Stimulated activated CD8-positive, alpha-beta memory T cell treated with anti-CD3 and anti-CD28 coated beads, Interleukin-12 subunit alpha, Interleukin-12 subunit beta, amount 100 ng/mL, for 4 hours (primary cell): ENCODE data around the gene NXPH1.
"Not testable (repeated sequence)": the region's sequence is repeated elsewhere in the genome, so short reads cannot be mapped to it uniquely, and the experiment has no call there.

ENCODE experiments used
- DNase-seq: peaks from one replicate; pipeline ENCODE4 v3.0.0-alpha.2; 2020; ENCODE audit warnings: low read depth

NXPH1 gene

DNA sequence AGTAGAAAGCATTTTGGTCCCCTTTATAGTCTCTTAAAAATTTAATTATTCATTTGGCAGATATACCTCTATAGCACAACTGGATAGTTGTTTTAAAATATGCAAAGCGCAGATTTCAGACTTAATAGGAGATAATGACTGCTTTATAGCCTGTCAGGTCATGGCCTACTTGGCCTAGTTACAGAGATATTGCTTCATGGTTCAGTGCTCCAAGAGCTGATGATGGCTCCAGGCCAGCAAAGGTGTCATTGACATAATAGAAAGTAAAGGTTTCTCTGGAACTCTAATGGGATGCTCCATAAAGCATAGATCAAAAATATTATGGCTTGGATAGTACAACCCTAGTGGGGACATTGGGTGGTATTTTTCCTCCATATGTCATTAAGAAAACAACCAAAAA, 285.7 kb downstream of the NXPH1 start:
- DNase-seq, result no peak

DNA sequence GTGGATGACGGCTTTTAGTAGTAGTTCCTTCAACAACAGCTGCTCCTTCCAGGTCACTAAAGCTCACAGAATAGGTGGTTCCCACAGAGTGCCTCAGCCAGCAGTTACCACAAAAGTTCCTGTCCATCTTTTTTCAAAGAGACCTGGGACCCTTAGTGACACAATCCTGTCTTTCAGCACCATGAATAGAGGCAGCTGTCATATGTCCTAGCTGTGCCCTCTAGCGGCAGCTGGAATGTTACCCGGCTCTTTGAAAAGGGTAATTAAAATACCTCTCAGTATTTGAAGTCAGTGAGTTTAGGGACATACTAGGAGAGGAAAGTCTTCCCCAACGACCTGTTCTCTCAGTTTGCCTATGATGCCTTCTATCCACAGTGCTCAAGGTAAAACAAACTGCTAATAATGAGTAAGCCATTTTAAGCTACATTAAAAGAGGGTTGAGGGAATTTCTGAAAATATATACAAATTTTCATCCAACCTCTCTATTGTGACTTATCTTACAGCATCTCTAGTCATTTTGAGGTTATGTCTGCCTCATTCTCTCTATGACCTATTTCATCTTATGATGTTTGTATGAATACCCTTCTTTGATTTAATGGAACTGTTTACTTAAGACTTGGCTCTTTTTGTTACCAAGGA, 290.8 kb downstream of the NXPH1 start:
- DNase-seq, result no peak

DNA sequence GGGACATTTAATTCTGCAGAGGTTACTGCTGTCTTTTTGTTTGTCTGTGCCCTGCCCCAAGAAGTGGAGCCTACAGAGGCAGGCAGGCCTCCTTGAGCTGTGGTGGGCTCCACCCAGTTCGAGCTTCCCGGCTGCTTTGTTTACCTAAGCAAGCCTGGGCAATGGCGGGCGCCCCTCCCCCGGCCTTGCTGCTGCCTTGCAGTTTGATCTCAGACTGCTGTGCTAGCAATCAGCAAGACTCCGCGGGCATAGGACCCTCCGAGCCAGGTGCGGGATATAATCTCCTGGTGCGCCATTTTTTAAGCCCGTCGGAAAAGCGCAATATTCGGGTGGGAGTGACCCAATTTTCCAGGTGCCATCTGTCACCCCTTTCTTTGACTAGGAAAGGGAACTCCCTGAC, 298.3 kb downstream of the NXPH1 start:
- DNase-seq, result not testable (repeated sequence)

DNA sequence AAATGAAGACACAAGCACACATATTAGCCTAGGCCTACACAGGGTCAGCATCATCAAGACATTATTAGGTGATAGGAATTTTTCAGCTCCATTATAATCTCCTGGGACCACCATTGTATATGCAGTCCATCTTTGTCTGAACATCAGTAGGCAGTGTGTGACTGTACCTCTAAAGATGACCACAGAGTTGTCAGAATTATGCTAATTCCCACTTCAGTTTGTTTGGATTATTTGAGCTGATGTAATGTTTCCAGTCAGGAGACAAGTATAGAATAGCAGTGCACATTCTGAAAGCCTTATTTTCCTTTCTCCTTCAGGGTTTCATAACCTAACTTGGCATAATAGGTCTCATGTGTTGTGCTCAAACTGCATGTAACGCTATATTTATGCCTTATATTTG, 306.4 kb downstream of the NXPH1 start:
- DNase-seq, result no peak

DNA sequence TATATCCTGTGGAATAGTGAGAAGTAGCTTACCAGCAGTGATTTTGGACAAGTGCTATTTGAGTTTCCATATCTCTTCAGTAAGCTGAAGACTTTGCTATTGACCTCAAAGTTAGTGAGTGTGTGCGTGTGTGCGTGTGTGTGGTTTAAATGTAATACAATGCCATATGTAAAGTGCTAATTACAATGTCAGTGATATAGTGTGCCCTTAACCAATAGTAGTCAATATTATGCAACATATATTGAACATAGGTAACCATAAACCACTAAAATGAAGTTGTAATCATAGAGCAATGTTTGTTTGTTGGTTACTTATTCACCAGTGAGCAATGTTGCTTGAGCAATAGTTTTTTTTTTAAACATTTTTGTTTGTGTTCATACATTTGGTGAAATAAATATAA, 309.4 kb downstream of the NXPH1 start:
- no peak for DNase-seq

DNA sequence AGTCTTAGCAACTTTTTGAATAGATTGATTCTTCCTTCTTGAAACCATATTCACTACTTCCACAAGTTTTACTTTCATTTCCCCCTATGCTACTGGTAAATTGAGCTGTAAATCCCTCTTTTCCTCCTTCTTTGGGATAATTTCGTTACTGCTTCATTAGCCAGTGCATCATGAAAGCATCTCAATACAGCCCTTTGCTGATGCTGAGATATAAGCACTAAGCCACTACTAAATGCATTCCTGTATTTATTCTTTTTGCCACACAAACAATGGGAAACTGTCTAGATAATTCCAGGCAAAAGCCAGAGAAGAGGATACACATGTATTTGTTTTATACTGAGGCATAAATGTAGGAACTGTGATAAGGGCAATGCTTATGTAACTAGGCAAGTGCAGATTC, 313.9 kb downstream of the NXPH1 start:
- DNase-seq, result no peak

DNA sequence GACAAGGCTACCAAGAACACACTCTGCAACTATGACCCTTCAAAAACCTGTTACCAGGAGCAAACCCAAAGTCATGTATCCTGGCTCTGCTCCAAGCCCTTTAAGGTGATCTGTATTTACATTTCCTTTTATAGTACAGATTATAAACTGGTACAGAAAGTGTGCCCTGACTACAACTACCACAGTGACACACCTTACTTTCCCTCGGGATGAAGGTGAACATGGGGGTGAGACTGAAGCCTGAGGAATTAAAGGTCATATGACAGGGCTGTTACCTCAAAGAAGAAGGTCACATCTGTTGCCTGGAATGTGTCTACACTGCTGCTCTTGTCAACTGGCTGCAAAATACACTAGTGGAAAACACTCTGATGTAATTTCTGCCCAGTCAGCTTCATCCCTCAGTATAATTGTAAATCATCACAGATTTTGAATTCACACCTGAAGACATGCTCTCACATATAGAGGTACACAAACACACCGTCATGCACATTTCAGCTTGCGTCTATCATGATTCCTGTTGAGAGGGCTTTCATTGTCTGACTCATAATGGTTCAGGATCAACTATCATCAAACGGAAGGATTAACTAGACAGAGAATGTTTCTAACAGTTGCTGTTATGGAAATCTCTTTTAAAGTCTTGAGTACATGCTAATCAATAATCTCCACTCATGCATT, 318.3 kb downstream of the NXPH1 start:
- no peak for DNase-seq

DNA sequence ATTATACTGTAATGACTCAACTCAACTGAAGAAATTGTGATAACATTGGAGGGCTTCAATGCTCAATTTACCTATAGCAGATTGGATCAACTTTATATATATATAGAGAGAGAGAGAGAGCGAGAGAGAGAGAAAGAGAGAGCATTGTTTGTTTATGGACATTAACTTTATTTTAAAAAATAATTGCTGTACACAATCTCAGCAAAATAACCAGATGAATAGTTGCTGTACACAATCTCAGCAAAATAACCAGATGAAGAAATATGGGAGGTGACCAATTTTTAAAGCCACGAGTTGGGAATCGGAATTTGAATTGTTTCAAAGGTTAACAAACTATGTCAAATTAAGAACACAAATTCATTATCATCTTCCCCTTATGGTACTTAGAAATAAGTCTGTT, 319.9 kb downstream of the NXPH1 start:
- DNase-seq, result no peak

DNA sequence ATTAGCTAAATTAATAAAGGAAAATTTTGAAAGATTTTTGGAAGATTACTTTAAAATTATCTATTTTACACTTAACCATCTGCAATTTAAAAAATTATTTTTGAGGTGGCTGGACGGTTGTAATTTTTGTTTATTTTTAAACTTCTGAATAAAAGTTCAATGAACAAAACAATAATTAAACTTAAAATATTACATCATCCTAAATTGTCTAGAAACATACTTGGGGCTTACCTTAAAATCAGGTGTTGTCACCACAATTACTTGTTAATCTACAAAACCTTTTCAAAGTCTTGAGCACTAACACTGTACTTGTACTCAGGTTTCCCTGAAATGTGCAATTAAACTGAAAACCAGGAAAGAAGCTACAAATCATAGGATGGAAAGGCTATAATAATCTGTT, 328.3 kb downstream of the NXPH1 start:
- no peak for DNase-seq

DNA sequence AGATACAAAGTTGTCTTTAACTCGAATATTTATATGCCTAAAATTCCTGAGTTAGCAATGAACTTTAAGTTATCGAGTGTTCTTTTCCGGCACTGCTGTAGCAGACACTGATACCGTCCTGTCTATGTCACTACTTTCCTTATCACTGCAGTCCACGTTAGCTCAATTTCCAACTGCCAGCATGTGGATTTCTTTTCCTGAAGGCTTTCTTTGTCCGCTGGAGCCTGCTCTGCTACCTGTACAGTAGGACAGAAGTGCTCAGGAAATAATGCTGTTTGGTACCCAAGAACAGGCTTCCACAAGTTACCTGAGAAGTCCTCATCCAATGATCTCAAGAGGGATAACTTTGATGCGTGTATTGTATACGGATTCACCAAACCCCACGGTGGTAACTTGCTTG, 329.4 kb downstream of the NXPH1 start:
- no peak for DNase-seq

DNA sequence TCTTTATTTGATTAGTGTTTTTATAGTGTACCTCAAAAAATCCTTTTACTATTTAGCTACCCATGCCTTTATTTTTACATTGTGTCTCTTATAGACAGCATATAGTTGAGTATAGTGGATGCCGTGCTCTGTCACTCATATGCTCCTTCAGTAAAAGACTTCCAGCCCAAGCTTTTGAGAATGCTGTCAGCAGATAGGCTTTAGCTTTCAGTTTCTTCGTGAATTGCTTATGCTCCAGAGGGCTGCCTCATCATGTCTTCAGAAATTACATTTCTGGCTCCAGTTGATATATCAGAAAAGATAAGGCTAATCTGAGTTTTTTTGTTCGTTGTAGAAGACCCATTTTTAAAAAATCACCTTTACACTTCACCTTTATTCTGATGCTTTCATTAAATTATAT, 332.0 kb downstream of the NXPH1 start:
- DNase-seq, result no peak

DNA sequence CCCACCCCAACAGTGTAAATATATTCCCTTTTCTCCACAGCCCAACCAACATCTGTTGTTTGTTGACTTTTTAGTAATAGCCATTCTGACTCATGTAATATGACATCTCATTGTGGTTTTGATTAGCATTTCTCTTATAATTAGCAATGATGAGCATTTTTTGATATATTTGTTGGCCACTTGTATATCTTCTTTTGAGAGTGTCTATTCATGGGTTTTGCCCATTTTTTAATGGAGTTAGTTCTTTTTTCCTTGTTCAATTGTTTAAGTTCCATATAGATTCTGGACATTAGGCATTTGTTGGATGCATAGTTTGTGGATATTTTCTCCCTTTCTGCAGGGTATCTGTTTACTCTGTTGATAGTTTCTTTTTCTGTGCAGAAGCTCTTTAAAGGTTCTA, 340.1 kb downstream of the NXPH1 start:
- no peak for DNase-seq

DNA sequence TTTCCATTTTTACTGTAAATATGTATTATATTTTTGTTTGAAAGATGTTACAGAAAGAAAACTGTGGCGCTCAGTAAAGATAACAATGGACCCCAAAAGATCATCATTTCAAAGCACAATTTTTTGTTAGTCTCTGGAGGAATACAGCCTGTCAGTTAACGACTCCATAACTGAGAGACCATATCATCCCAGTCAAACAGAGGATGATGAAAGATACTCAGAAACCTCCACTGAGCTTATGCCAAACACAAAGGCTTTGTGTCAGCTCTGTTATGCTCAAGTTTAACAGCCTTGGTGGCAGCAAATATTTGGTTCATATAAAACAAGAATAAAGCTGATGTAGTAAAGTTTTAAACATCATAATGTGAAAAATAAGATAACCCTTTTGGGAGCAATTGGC, 345.1 kb downstream of the NXPH1 start:
- no peak for DNase-seq

DNA sequence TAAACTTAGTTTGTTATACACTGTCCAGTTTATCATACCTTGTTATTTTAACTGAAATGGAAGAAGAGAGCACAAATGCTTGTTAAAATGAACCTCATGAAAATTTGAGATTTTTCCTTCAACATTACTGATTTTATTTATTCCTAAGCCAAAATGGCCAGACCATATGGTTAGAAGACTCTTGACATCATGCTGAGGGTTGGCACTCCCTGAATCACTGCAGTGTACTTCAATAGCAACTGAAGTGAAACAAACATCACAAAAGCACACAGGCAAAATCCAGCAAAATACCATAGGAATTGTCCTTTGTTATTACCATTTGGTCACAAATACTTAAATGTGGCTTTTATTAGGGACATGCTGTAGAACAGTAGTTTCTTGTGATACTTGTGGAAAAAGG, 347.8 kb downstream of the NXPH1 start:
- no peak for DNase-seq

DNA sequence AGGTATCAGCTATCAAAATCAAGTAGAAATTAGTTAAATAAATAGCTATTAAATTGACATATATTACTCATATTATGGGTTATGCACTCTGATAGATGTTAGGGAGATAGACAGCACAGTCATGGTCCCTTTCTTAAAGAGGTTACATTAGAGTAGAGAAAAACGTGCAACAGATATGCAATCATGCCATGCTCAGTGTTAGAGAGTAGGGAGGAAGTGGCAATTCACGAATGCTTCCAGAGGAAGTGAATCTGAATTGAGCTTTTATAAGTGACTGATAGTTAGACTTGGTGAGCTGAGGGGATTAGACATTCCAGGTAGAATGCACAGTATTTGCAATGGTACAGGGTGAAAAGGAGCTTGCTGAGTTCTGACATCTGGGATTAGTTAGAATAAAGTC, 349.8 kb downstream of the NXPH1 start:
- DNase-seq, result no peak

DNA sequence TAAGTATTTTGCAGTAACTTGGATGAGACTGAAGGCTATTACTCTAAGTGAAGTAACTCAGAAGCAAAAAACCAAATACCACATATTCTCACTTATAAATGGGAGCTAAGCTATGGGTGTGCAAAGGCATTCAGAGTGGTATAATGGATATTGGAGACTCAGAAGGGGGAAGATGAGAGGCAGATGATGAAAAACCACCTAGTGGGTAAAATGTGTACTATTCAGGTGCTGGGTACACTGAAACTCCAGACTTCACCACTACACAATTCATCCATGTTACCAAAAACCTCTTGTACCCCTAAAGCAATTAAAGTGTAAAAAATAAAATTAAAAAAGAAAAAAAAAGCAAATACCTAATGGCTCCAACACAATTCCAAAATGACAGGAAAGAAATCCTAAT, 351.7 kb downstream of the NXPH1 start:
- DNase-seq, result no peak

DNA sequence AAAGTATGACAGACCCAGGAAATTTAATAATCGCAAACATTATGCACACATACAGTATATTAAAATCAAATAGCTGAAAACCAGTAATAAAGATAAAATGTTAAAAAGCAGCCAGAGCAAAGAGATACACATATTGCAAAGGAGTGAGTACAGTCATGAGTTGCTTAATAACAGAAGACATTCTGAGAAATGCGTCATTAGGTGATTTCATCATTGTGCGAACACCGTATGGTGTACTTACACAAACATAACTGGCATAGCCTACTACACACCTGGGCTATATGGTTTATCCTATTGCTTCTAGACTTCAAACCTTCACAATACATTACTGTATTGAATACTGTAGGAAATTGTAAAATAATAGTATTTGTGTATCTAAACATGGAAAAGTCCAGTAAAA, 367.6 kb downstream of the NXPH1 start:
- DNase-seq, result no peak
